Measurements from ENCODE around the gene CCNC.

CCNC gene

GRCh38 chr6:99547526-99547925 lies 20.9 kb downstream of the CCNC start:
- Histone ChIP-seq H3K27me3 (ENCODE audit: low read depth, low read length) (no peaks in the 10 kb centered on the region), H3K79me2 (ENCODE audit: low read length) (no peaks in the 10 kb centered on the region), H3K27ac (ENCODE audit: low read length) (no peak overlapping the region), H3K9ac (ENCODE audit: low read length) (no peak overlapping the region), H3K4me1 (ENCODE audit: low read length) (no peaks in the 10 kb centered on the region), H3K4me3 (ENCODE audit: low read length) (no peak overlapping the region), H2AFZ (ENCODE audit: low read depth, low read length) (no peak overlapping the region), H3K36me3 (replicated peaks; ENCODE audit: low read depth, low read length) (peaks cover 39% of the 10 kb centered on the region), H4K20me1 (ENCODE audit: insufficient read depth, low read length) (no peaks in the 10 kb centered on the region), H3K4me2 (ENCODE audit: low read length) (no peak overlapping the region), H3K9me3 (ENCODE audit: insufficient read depth, low read length) (no peaks in the 10 kb centered on the region)
- TF ChIP-seq CTCF (IDR thresholded peaks at IDR 0.05; ENCODE audit: low read depth, low read length), result no peak

- TF ChIP-seq EZH2phosphoT487 (IDR thresholded peaks at IDR 0.05; ENCODE audit: low read depth) (no peak), CTCF (IDR thresholded peaks at IDR 0.05; ENCODE audit: low read depth, low read length) (no peak)
- no peaks in the 10 kb centered on the region for H3K27me3 ChIP-seq (ENCODE audit: low read depth, low read length)
- H3K79me2 ChIP-seq (ENCODE audit: low read length), result no peaks in the 10 kb centered on the region
- no peaks in the 10 kb centered on the region for H3K4me1 ChIP-seq (ENCODE audit: low read length)
- H3K4me2 ChIP-seq (ENCODE audit: low read length), result no peak overlapping the region
- no peak overlapping the region for H3K4me3 ChIP-seq (ENCODE audit: low read length)
- H2AFZ ChIP-seq (ENCODE audit: low read depth, low read length), result no peak overlapping the region
- no peak overlapping the region for H3K9ac ChIP-seq (ENCODE audit: low read length)
- H4K20me1 ChIP-seq (ENCODE audit: insufficient read depth, low read length), result no peaks in the 10 kb centered on the region
- peaks cover 38% of the 10 kb centered on the region for H3K36me3 ChIP-seq (replicated peaks; ENCODE audit: low read depth, low read length)
- no peaks in the 10 kb centered on the region for H3K9me3 ChIP-seq (ENCODE audit: insufficient read depth, low read length)
- H3K27ac ChIP-seq (ENCODE audit: low read length), result no peak overlapping the region
Observed at GRCh38 chr6:99545442-99545841, 23.0 kb downstream of the CCNC start.

GRCh38 chr6:99543968-99544367 lies 24.5 kb downstream of the CCNC start:
- H3K36me3 ChIP-seq (replicated peaks; ENCODE audit: low read depth, low read length), result peaks cover 32% of the 10 kb centered on the region
- H3K27me3 ChIP-seq (ENCODE audit: low read depth, low read length), result no peaks in the 10 kb centered on the region
- no peak overlapping the region for H3K4me3 ChIP-seq (ENCODE audit: low read length)
- no peaks in the 10 kb centered on the region for H3K4me1 ChIP-seq (ENCODE audit: low read length)
- no peak for TF ChIP-seq EZH2phosphoT487 (IDR thresholded peaks at IDR 0.05; ENCODE audit: low read depth)
- TF ChIP-seq CTCF (IDR thresholded peaks at IDR 0.05; ENCODE audit: low read depth, low read length), result no peak
- H3K9ac ChIP-seq (ENCODE audit: low read length), result no peak overlapping the region
- H2AFZ ChIP-seq (ENCODE audit: low read depth, low read length), result no peak overlapping the region
- H4K20me1 ChIP-seq (ENCODE audit: insufficient read depth, low read length), result no peaks in the 10 kb centered on the region
- H3K79me2 ChIP-seq (ENCODE audit: low read length), result no peaks in the 10 kb centered on the region
- H3K4me2 ChIP-seq (ENCODE audit: low read length), result no peak overlapping the region
- no peak overlapping the region for H3K27ac ChIP-seq (ENCODE audit: low read length)
- no peaks in the 10 kb centered on the region for H3K9me3 ChIP-seq (ENCODE audit: insufficient read depth, low read length)

GRCh38 chr6:99530627-99531026 lies 37.8 kb downstream of the CCNC start:
- Histone ChIP-seq H3K79me2 (ENCODE audit: low read length) (no peaks in the 10 kb centered on the region), H3K27ac (ENCODE audit: low read length) (no peak overlapping the region), H3K9ac (ENCODE audit: low read length) (no peak overlapping the region), H4K20me1 (ENCODE audit: insufficient read depth, low read length) (no peaks in the 10 kb centered on the region), H3K27me3 (ENCODE audit: low read depth, low read length) (no peaks in the 10 kb centered on the region), H3K4me3 (ENCODE audit: low read length) (no peak overlapping the region), H3K9me3 (ENCODE audit: insufficient read depth, low read length) (no peaks in the 10 kb centered on the region), H2AFZ (ENCODE audit: low read depth, low read length) (no peak overlapping the region), H3K36me3 (replicated peaks; ENCODE audit: low read depth, low read length) (no peaks in the 10 kb centered on the region), H3K4me2 (ENCODE audit: low read length) (no peak overlapping the region), H3K4me1 (ENCODE audit: low read length) (0 out of 2 replicates have a peak, but pooled peaks cover 3% of the 10 kb centered on the region)
- TF ChIP-seq CTCF (IDR thresholded peaks at IDR 0.05; ENCODE audit: low read depth, low read length) (no peak), EZH2phosphoT487 (IDR thresholded peaks at IDR 0.05; ENCODE audit: low read depth) (no peak)
